Activated T-cell treated with anti-CD3 and anti-CD28 coated beads for 1 hour (primary cell): ENCODE data around the gene MATCAP1.

Experiments used
- DNase-seq: peaks from one replicate; pipeline ENCODE4 v3.0.0-alpha.2; 2020; ENCODE audit warnings: low read depth

MATCAP1 gene

DNA sequence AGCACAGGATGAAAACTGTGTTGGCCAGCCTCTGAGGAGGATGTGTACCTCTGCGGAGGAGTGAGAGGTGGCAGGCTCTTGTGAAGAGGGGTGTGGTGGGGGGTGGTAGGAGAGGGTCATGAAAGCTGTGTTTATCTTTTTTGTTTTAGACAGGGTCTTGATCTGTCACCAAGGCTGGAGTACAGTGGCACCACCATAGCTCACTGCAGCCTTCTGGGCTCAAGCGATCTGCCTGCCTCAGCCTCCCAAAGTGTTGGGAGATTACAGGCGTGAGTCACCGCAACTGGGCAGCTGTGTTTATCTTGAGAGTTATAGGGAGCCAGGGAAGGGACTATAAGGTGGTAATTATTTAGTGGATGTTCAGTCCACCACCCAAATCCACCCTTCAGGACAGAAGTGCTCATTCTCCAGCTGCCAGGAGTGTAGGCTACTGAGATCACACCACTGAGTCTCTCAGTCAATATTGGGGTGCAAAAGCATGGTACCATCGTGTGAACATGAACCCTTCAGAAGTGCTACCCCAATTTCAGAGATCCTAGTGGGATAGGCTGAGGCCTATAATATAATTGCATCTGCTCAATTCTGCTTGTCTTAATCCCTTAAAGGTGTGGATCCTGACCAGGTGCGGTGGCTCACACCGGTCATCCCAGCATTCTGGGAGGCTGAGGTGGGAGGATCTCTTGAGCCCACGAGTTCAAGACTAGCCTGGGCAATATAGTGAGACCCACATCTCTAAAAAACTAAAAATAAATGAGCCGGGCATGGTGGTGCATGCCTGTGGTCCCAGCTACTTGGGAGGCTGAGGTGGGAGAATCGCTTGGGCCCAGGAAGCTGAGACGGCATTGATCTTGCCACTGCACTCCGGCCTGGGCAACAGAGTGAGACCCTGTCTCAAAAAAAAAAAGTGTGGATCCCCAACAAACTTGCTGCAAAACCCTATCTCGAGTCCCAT is 7.0 kb upstream of the MATCAP1 start:
- no peak for DNase-seq

GRCh38 chr16:67190041-67190440 is 6.3 kb upstream of the MATCAP1 start, which contains the start of gene EXOC3L1:
Gene EXOC3L1 (minus strand): TSS chr16:67190136. CDS start chr16:67189676, 460 bp downstream.
- no peak for DNase-seq

DNA sequence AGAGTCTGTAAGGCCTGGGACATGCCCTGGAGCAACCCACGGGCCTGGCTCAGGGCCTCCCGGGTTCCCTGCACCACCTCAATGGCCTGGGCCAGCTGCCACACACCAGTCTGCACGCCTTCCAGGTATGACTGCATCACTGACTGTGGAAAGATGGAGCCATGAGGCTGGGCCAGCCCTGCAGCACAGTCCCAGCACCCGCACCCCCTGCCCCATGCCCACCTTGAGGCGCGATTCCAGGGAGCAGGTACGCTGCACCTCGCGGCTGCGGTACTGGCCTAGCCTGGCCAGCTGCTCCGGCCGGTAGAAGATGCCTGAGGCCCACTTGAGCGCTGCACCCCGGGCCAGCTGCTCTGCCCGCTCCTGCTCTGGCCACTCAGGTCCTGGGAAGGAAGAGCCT is 5.0 kb upstream of the MATCAP1 start:
- DNase-seq: no peak

- no peak for DNase-seq
These were observed 4.6 kb upstream of the MATCAP1 start for GRCh38 chr16:67188323-67188722.

DNA sequence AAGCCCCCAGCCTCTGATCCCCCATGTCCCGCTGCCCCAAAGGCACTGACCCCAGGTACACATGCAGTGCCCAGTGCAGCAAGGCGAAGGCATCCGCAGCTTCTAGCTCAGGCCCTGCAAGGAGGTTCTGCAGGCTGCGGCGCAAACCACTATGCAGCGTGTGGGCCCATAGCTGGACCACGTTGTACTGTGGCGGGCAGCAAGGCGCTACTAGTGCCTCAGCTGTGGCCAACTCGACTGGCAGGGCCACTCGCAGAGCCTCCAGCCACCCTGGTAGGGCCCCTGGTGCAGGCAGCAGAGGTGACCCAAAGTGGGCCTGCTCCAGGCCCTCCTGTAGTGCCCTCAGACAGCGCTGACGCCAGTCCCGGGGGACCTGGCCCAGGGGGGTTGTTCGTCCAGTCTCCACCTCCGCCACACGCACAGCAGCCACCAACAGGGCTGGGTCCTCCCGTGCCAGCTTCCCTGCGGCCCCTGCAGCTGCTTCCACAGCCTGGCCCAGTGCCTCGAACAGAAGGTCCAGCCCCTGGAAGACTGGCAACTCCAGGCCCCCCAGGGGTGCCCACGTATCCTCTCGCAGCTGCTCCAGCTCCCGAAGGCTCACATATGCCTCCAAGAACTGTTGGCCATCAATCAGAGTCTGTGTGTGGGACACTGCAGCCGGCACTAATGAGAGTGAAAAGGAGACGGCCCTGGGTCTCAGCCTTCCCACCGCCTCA is 3.6 kb upstream of the MATCAP1 start:
- DNase-seq: no peak

DNA sequence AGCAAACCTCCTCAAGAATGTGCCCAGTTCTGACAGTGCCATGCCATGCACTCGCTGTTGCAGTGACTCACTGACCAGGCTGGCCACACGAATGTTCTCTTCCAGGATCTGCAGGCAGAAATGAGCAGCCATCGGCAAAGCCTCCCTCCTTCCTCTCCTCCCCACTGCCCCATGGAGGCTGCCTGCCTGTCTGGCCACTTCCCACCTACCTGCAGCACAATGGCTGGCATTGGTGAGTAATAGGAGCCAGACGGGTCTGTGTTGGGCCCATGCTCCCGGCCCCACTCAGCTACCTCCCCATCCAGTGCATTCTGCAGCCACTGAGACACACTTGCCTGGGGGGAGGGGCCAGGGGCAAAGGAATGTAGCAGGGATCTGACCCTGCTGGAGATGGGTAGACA is 2.8 kb upstream of the MATCAP1 start:
- no peak for DNase-seq

- DNase-seq: no peak
These were observed 1.9 kb upstream of the MATCAP1 start for GRCh38 chr16:67185651-67186134.

DNA sequence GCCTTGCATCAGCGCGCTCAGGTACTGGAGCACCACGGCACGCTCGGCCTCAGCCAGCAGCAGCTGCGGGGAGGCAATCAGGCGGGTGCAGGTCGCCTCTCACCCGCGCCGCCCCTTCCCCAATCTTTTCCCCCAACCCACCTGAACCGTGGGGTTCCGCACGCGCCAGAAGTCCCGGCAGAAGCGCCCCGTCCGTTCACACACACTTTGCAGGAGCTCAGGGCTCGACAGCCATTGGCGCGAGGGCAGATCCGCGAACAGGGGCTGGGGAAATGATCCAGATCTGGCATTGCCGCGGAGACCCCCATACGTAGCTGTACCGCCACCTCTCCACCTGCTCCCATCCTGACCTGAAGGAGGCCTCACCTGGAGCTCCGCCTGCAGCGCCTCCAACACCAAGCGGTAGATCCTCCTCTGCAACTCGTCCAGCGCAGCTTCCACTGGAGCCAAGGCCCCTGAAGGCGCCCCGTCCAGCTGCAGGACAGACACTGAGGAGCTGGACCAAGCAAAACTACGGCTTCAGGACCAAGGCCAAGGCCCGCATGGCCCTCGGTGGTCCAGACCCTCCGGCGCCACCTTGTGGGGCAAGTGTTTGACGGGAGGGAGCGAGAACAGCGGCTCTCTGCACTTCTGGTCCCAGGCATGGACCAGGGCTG is 1.4 kb upstream of the MATCAP1 start:
- DNase-seq: peak; percentile 84

DNA sequence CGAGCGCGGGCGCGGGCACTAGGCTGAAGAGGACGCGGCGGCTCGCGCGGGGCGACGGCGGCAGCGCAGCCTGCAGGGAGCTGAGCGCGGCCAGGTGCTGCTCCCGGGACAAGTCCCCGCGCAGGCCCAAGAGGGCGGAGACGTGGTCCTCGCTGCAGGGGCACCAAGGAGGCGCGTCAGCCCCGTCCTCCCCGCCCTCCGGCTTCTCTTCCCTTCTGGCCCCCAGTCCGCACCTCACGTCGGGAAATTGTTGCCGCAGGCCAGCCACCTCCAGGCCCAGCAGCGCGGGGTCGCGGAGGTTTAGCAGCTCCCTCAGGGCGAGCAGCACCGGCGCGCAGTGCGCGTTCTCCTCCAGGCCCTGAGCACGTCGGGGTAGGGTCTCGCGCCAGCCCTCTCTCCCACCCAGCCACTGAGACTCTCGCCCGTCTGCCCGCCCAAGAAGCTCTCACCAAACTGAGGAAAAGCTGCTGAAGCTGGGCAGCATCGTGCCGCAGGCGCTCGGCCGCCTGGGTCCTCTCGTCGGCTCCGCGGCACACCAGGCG is 761 bp upstream of the MATCAP1 start:
- DNase-seq: no peak

DNA sequence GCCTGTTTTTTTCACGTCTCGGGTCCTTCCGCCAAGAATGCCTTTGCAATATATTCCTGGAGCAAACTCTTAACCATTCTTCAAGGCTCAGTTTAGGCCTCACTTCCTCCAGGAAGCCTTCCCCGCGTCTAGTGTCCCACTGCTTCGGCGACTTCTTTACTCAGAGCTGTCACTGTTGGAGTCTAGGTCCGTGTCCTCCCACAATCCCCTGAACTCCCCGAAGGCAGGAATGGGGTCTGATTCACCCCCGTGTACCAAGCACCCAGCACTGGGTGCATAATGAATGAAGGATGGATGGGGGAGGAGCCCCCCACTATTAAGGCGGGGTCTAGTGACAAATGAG is 508 bp downstream of the MATCAP1 start:
- DNase-seq: no peak

DNA sequence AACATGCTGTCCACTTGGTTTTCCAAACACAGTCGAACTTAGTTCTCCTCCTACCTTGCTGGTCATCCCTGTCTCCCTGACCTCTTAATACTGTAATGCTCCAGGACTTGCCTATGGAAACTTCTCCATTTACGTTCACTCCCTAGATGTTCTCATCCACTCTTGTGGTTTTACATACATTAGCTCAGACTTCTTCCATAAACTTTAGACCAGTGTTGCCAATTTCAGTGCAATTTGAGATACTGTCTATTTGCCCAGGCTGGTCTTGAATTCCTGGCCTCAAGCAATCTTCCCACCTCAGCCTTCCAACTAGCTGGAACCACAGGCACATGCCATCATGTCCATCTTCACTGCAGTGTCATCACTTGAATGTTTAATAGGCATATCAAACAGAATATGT is 1.5 kb downstream of the MATCAP1 start:
- DNase-seq: no peak

DNA sequence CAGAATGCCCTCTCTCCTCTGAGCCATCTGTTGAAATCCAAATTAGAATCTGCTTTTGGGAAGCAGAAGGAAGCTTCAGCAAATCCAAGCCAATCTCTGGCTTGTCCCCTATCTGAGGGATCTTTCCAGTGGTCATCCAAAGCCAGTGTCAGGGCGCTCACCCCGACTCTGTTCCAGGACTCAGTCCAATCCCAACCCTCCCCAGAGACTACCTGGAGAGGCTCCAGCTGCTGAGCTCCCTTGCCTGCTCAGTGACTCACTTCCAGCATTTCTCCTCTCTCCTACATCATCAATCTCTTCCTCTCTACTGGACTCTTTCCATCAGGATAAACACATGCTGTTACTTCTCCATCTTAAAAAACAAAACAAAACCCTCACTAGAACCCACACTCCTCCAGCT is 2.4 kb downstream of the MATCAP1 start:
- DNase-seq: no peak

DNA sequence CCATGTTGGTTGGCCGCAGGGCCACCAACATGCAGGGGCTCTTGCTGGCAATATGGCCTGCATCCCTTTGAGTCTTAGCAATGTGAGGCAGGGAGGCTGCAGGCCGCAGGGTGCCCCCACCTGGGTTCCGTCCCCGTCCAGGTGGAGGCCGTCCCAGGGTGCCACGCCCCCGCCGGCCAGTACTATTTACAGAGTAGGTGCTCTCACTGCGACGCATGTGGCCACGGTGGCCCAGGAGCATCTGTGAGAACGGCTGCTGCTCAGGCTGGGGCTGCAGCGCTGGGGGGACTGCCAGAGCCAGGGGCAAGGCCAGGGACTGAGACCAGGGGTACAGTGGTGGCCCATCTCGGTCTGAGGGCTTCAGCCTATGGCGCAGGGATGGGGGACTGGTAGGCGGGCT is 3.6 kb downstream of the MATCAP1 start:
- DNase-seq: no peak

DNA sequence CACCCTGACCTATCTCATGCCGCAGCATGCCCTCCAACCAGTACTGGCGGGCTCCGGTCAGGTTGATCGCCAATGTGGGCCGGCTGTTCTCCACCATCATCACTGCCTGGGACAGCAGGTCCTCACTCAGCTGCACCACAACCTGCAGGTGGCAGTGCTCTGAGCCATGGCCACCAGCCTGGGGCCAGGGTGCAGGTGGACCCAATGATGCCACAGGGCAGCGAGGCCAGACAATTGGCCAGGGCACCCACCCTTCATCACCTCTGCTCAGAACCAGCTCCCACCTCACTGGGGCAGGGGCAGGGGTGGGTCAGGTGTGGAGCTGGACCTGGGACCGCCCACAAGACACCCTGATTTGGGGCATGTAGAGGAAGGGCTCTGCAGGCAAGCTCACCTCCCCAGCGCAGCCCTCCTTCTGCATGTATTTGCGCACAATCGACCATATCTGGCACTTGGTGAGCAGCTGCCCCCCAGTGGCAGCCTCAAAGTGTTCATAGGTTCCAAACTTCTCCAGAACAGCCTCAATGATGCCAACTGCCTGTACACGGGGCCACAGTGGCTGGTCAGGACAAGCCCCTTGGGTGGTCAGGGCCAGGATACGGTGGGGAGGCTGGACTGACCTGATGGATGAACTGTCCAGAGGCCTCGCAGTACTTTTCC is 4.2 kb downstream of the MATCAP1 start:
- DNase-seq: no peak

DNA sequence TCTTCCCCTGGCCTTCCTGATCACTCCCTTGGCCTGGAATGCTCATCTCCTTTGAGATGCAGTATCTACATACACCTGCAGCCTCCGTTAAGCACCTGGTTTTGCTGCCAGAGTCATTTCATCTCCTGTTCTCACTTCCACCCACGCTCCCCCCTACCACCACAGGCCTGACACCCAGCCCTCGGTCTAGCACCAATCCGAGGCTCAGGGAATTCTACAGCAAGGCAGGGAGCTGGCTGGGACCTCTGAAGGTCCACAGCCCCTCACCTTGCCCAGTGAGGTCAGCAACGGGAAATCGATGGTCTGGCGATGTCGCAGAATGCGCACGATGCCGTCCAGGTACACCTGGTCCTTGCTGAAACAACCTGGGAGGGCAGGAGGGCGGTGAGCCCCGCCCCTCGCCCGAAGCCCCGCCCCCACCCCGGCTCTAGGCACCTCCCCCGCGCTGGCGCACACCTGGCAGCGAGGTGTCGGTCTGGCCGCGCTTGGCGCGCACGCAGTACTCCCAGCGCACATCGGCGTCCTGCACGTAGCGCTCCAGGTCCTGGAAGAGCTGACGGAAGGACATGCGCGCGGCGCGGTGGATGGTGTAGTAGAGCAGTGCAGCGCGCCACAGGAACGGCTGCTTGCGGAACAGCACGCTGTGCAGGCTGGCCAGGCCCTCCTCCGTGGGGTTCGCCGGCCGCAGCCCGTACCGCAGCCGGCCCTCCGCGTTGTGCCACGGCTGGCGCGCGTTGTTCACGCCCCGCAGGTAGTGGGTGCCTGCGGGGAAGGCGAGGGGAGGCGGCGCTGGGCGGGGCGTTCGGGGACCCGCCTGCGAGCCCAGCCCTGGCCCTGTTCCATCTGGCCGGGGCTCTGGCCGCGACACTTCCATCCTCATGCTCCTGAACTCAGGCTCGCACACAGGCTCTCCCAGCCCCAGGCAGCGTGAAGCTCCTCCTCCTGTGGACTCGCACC is 5.7 kb downstream of the MATCAP1 start:
- no peak for DNase-seq

GRCh38 chr16:67176662-67177061 is 7.1 kb downstream of the MATCAP1 start:
- DNase-seq: no peak

- DNase-seq: no peak
These were observed 9.0 kb downstream of the MATCAP1 start for GRCh38 chr16:67174706-67175231.

GRCh38 chr16:67173808-67174705 is 9.7 kb downstream of the MATCAP1 start:
- DNase-seq: peak; percentile 51

DNA sequence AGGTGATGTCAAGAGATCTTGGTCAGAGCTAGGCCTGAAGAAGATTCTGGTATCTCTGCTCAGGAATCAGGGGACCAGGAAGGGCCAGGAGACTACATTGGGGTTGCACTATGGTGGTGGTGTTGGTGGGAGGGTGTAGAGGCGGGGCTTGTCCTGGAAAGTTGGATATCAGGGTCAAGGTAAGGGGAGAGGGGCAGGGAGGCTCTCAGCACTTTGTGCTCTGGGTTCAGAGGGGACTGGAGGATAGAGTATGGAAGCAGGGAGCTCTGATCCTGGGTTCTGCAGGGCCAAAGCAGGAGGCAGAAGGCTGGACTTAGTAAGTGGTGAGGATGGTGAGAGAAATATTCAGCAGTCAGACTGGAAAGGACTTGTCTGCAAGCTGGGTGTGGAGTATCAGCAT is 10.4 kb downstream of the MATCAP1 start:
- no peak for DNase-seq
